Left forelimb (tissue), 1 donor: ENCODE results near the gene THAP2.

ENCODE experiments used
- DNase-seq: peaks from one replicate; pipeline ENCODE4 v3.0.0-alpha.2; 2018; ENCODE audit warnings: low spot score

THAP2 gene

GRCh38 chr12:71703206-71703605 lies 39.1 kb downstream of the THAP2 start:
- no peak for DNase-seq

DNA sequence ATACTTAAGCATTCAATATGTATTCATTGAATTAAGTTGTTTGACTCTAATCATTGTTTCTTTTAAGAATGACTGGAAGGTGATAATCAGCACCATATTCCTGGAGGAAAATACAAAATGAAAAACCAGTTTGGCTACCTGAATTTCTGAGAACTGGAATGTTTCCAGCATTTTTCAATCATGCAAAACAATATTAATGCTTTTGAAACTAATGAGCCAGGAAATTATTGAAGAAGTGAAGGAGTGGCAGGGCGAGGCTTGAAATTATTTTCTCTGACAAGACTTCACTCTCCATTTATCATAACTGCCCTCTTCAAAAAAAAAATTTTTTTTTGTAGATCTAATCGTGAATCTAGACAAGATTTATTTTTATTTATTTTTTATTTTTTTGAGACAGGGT lies 40.8 kb downstream of the THAP2 start:
- DNase-seq, result no peak

DNA sequence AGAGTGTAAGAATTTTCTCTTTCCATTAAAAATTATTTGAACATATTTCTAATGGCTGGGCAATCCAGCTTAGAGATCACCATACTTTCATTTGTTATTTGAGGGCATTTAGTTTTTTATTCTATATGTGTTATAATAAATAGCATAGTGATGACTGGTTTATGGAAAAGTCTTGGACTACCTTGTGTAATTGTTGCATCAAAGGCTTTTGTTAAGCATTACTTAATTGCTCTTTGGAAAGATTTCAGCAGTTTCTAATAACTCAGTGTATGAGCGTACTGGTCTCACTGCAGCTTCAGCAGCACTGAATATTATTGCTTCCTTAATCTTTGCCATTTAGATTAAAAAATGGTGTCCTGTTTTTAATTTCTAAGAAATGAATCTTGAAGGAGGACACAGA lies 44.6 kb downstream of the THAP2 start:
- no peak for DNase-seq

- no peak for DNase-seq
Measured at GRCh38 chr12:71710276-71711125, 46.4 kb downstream of the THAP2 start.

DNA sequence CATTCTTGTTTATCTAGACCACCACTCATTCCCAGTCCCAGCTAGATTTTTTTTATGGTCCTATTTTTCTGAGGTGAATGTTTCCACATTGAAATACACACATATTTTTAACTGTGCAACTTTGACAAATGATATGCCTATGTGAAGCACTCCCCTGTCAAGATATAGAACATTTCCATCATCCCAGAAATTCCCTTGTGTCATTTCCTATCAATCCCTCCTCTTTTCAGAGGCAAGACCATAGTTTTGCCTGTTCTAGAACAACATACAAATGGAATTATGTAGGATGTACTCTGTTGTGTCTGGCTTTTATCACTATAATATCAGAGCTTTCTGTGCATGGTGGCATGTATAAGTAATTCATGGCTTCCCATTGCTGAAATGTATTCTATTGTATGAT lies 54.5 kb downstream of the THAP2 start:
- DNase-seq, result no peak

DNA sequence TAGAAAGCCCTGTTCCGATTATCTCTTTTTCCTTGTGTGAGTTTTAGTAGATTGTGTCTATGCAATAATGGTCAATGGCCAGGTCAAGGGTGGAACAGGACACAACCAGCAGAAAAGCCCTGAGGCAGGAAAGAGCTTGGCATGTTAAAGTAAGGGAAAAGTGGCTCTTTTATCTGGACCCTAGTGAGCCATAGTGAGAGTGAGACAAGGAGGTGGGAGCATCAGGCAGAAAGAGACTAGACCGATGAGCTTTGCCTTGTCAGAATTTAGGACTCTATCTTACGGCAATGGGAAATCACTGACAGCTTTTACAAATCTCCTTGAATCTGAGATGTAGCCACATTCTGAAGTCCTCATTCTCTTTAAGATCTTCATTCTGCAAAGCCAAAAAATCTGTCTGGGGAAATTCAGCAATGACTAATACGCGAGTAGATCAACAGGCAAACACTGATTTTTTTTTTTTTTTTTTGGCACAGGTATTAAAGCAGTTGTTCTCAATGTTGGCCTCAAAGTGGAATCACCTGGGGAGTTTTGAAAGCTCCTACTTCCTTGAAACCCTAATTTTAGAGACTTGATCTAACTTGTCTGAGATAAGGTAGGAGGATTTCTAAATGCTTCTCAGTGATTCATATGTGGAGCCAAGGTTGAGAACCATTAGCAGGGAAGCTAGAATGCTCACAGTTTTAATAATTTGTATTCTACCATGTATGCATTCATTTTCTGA lies 55.7 kb downstream of the THAP2 start:
- no peak for DNase-seq

DNA sequence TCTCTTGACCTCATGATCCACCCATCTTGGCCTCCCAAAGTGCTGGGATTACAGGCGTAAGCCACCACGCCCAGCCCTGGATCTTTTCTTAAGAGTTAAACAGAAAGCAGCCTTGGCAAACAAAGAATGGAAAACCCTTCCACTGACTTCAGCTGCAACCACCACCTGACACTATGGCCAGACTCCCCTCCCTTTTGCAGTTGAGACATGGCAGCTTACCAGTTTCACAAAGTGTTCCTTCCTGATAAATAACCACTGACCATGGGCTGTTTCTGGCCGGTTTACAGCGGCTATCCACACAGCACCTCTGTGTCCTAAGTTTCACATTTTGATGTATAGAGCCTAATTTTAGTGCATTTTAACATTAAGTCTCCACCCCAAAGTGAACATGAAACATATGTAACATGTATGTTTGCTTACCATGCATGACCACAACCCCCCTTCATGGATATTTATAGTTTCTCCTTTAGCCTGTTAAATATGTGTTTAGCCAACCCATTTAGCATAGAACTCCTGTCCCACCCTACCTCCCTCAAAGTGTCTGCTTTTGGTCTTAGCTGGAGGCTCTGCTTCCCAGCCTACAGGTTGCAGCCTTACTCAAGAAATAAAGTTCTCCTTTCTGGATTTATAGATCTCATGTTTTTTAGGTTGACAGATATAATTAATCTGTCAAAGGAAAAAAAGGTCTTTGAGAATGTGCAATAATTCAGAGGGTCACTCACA lies 57.8 kb downstream of the THAP2 start:
- DNase-seq, result no peak

DNA sequence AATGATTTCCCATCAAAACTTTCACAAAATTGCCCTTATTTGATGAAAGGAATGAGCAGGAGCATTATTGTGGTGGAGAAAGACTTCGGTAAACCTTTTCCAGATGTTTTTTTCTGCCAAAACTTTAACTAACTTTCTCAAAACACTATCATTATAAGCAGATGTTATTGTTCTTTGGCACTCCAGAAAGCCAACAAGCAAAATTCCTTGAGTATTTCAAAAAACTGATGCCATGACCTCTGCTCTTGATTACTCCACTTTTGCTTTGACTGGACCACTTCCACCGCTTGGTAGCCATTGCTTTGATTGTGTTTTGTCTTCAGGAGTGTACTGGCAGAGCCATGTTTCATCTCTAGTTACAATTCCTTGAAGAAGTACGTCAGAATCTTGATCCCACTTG lies 60.9 kb downstream of the THAP2 start:
- DNase-seq, result no peak

DNA sequence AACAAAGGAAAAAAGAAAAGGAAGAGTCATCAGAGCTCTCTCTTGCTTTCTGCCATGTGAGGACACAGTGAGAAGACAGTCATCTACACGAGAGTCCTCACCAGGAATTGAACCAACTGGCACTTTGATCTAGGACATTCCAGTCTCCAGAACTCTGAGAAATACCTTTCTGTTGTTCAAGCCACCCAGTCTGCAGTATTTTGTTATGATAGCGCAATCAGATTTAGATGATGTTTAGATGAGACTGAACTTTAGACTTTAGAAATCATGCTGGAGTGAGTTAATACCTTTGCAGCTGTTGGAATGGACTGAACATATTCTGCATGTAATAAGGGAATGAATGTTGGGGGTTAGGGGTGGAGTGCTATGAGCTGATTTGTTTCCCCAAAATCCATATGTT lies 62.4 kb downstream of the THAP2 start:
- no peak for DNase-seq

DNA sequence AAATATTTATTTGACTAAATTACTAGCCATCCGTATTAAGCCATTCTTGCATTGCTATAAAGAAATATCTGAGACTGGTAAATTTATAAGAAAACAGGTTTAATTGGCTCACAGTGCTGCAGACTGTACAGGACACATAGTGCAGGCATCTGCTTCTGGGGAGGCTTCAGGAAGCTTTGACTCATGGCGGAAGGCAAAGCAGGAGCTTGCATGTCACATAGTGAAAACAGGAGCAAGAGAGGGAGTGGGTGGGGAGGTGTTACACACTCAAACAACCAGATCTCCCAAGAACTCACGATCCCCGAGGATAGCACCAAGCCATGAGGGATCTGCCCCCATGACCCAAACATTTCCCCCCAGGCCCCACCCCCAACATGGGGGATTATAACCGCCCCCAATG lies 63.9 kb downstream of the THAP2 start:
- DNase-seq, result no peak
